ENCODE measurements around the gene TMEM208. TPM values are rescaled to one million over a fixed set of nuclear protein-coding genes. Genes with fewer than 3 reads are reported as not detected.
A peak's percentile ranks its signal among the peaks of the same experiment; 100 is the strongest.

TMEM208 gene
- total and polyA plus RNA-seq, 2 experiments from 2014 or later: 53.8 to 97.0 TPM

- Histone ChIP-seq H3K36me3 (ENCODE audit: low read depth) (no peaks in the 10 kb centered on the region), H3K9me3 (ENCODE audit: low read depth) (no peaks in the 10 kb centered on the region), H2AFZ (no peak overlapping the region), H3K27ac (no peak overlapping the region), H3K4me1 (ENCODE audit: insufficient read depth) (no peaks in the 10 kb centered on the region), H4K20me1 (ENCODE audit: insufficient read depth) (no peaks in the 10 kb centered on the region), H3K4me3 (no peak overlapping the region), H3K27me3 (replicated peaks; ENCODE audit: insufficient read depth) (no peaks in the 10 kb centered on the region), H3F3A (ENCODE audit: insufficient read depth) (no peaks in the 10 kb centered on the region), H3K9me2 (ENCODE audit: insufficient read depth) (no peaks in the 10 kb centered on the region), H3K9ac (no peak overlapping the region), H3K79me2 (ENCODE audit: insufficient read depth) (no peaks in the 10 kb centered on the region), H3K4me2 (ENCODE audit: unreplicated experiment) (no peak overlapping the region)
- DNase-seq: peak; percentile 22
- WGBS, 2 experiments (ENCODE audit: low coverage in 1 of 2, low lambda C conversion rate in 2 of 2, missing lambda C conversion rate in 2 of 2): 86 to 89% methylated on average over 18 of the region's 18 CpGs
- in situ Hi-C loops (cut with MboI): no loop called here
- TF ChIP-seq EZH2phosphoT487 (IDR thresholded peaks at IDR 0.05; ENCODE audit: insufficient read depth, low read depth) (no peak), EZH2 (IDR thresholded peaks at IDR 0.05; ENCODE audit: insufficient read depth, poor library complexity, severe bottlenecking) (no peak)
Observed at GRCh38 chr16:67216612-67217490, 10.1 kb upstream of the TMEM208 start.

- Histone ChIP-seq H3K9me3 (ENCODE audit: low read depth) (no peaks in the 10 kb centered on the region), H3K9ac (no peak overlapping the region), H3K4me1 (ENCODE audit: insufficient read depth) (peaks cover 14% of the 10 kb centered on the region), H3K4me3 (no peak overlapping the region), H2AFZ (no peak overlapping the region), H3K9me2 (ENCODE audit: insufficient read depth) (no peaks in the 10 kb centered on the region), H3K27me3 (replicated peaks; ENCODE audit: insufficient read depth) (no peaks in the 10 kb centered on the region), H3K36me3 (ENCODE audit: low read depth) (peaks cover 5% of the 10 kb centered on the region; the same call in 1 of the 2 replicates), H3K27ac (no peak overlapping the region), H3K4me2 (ENCODE audit: unreplicated experiment) (no peak overlapping the region), H3F3A (ENCODE audit: insufficient read depth) (no peaks in the 10 kb centered on the region), H3K79me2 (ENCODE audit: insufficient read depth) (peaks cover 36% of the 10 kb centered on the region), H4K20me1 (ENCODE audit: insufficient read depth) (no peaks in the 10 kb centered on the region)
- WGBS, 2 experiments (ENCODE audit: low coverage in 1 of 2, low lambda C conversion rate in 2 of 2, missing lambda C conversion rate in 2 of 2): 30 to 41% methylated on average over 3 of the region's 3 CpGs
- in situ Hi-C loops (cut with MboI): no loop called here
- DNase-seq: no peak
- TF ChIP-seq EZH2phosphoT487 (IDR thresholded peaks at IDR 0.05; ENCODE audit: insufficient read depth, low read depth) (no peak), EZH2 (IDR thresholded peaks at IDR 0.05; ENCODE audit: insufficient read depth, poor library complexity, severe bottlenecking) (no peak)
Observed at GRCh38 chr16:67223992-67224391, 2.9 kb upstream of the TMEM208 start.

- no peak for TF ChIP-seq EZH2phosphoT487 (IDR thresholded peaks at IDR 0.05; ENCODE audit: insufficient read depth, low read depth)
- no peak for TF ChIP-seq EZH2 (IDR thresholded peaks at IDR 0.05; ENCODE audit: insufficient read depth, poor library complexity, severe bottlenecking)
- H3K4me3 ChIP-seq: peak overlapping the region; percentile 100
- no peaks in the 10 kb centered on the region for H3K9me3 ChIP-seq (ENCODE audit: low read depth)
- H3K4me2 ChIP-seq (ENCODE audit: unreplicated experiment): peak overlapping the region; percentile 81
- no peaks in the 10 kb centered on the region for H4K20me1 ChIP-seq (ENCODE audit: insufficient read depth)
- peak overlapping the region; percentile 99 for H3K9ac ChIP-seq
- H3F3A ChIP-seq (ENCODE audit: insufficient read depth): no peaks in the 10 kb centered on the region
- in situ Hi-C loops (cut with MboI): no loop called here
- peak overlapping the region; percentile 36 for H3K27ac ChIP-seq
- no peaks in the 10 kb centered on the region for H3K27me3 ChIP-seq (replicated peaks; ENCODE audit: insufficient read depth)
- no peaks in the 10 kb centered on the region for H3K9me2 ChIP-seq (ENCODE audit: insufficient read depth)
- peaks cover 14% of the 10 kb centered on the region for H3K4me1 ChIP-seq (ENCODE audit: insufficient read depth)
- H3K79me2 ChIP-seq (ENCODE audit: insufficient read depth): peaks cover 47% of the 10 kb centered on the region
- DNase-seq: peak; percentile 65
- peaks cover 11% of the 10 kb centered on the region; the same call in 1 of the 2 replicates for H3K36me3 ChIP-seq (ENCODE audit: low read depth)
- peak overlapping the region; percentile 84 for H2AFZ ChIP-seq
- WGBS, 2 experiments (ENCODE audit: low coverage in 1 of 2, low lambda C conversion rate in 2 of 2, missing lambda C conversion rate in 2 of 2): 9 to 18% methylated on average over 10 to 12 of the region's 12 CpGs
Observed at GRCh38 chr16:67226295-67226803, 581 bp upstream of the TMEM208 start.

GRCh38 chr16:67227567-67227921 lies 614 bp downstream of the TMEM208 start:
- Histone ChIP-seq H3K79me2 (ENCODE audit: insufficient read depth) (peaks cover 47% of the 10 kb centered on the region), H3K9me3 (ENCODE audit: low read depth) (no peaks in the 10 kb centered on the region), H3K9me2 (ENCODE audit: insufficient read depth) (no peaks in the 10 kb centered on the region), H3K27ac (peak overlapping the region; percentile 85), H3K4me3 (peak overlapping the region; percentile 100), H3K36me3 (ENCODE audit: low read depth) (peaks cover 11% of the 10 kb centered on the region; the same call in 1 of the 2 replicates), H3K4me2 (ENCODE audit: unreplicated experiment) (peak overlapping the region; percentile 95), H3F3A (ENCODE audit: insufficient read depth) (no peaks in the 10 kb centered on the region), H3K9ac (peak overlapping the region; percentile 99), H4K20me1 (ENCODE audit: insufficient read depth) (no peaks in the 10 kb centered on the region), H3K27me3 (replicated peaks; ENCODE audit: insufficient read depth) (no peaks in the 10 kb centered on the region), H2AFZ (peak overlapping the region; percentile 64; the same call in 1 of the 2 replicates), H3K4me1 (ENCODE audit: insufficient read depth) (peaks cover 14% of the 10 kb centered on the region)
- peak; percentile 39 for DNase-seq
- WGBS, 2 experiments (ENCODE audit: low coverage in 1 of 2, low lambda C conversion rate in 2 of 2, missing lambda C conversion rate in 2 of 2): 11 to 14% methylated on average over 12 of the region's 12 CpGs
- in situ Hi-C loops (cut with MboI): no loop called here
- no peak for TF ChIP-seq EZH2phosphoT487 (IDR thresholded peaks at IDR 0.05; ENCODE audit: insufficient read depth, low read depth)
- TF ChIP-seq EZH2 (IDR thresholded peaks at IDR 0.05; ENCODE audit: insufficient read depth, poor library complexity, severe bottlenecking): no peak
